Osteoblast (primary cell): ENCODE measurements around the gene CLCN3. TPM values are rescaled to one million over a fixed set of nuclear protein-coding genes. Genes with fewer than 3 reads are reported as not detected.
"Not testable (repeated sequence)": the region's sequence is repeated elsewhere in the genome, so short reads cannot be mapped to it uniquely, and the experiment has no call there.

Experiments
- DNase-seq: peaks from one replicate; pipeline ENCODE4 v3.0.0; 2011; ENCODE audit warnings: low spot score, mixed read lengths; ENCODE audit not compliant: insufficient read length; ENCODE audit errors: missing footprints
- H2AFZ ChIP-seq: 2 replicates; pipeline ENCODE4 v1.6.0; 2011; ENCODE audit warnings: mild to moderate bottlenecking, low read length
- H3K27ac ChIP-seq: 2 replicates; pipeline ENCODE4 v1.5.1; 2011; ENCODE audit warnings: mild to moderate bottlenecking, low read depth, low read length, moderate library complexity
- H3K27me3 ChIP-seq: 2 replicates; pipeline ENCODE4 v1.6.0; 2012; ENCODE audit warnings: mild to moderate bottlenecking, control low read depth, inconsistent platforms, low read length, moderate library complexity; ENCODE audit not compliant: insufficient read depth
- H3K36me3 ChIP-seq: 2 replicates; pipeline ENCODE4 v1.5.1; 2011; ENCODE audit warnings: mild to moderate bottlenecking, low read length, control low read depth, moderate library complexity; ENCODE audit not compliant: insufficient read depth
- H3K4me1 ChIP-seq: 2 replicates; pipeline ENCODE4 v1.5.1; 2011; ENCODE audit warnings: mild to moderate bottlenecking, low read length, control low read depth, moderate library complexity; ENCODE audit not compliant: insufficient read depth
- H3K4me2 ChIP-seq: 2 replicates; pipeline ENCODE4 v1.6.0; 2011; ENCODE audit warnings: mild to moderate bottlenecking, low read length; ENCODE audit not compliant: insufficient read depth
- H3K4me3 ChIP-seq: fragments of 200-600 bp; sonication (generic); 3 replicates; pipeline ENCODE4 v1.5.1; 2012; ENCODE audit warnings: mild to moderate bottlenecking, low read length, inconsistent platforms; ENCODE audit not compliant: insufficient read depth
- H3K79me2 ChIP-seq: 2 replicates; pipeline ENCODE4 v1.6.0; 2012; ENCODE audit warnings: mild to moderate bottlenecking, low read length, control low read depth, inconsistent platforms; ENCODE audit not compliant: insufficient read depth
- H3K9me3 ChIP-seq: 2 replicates; pipeline ENCODE4 v1.5.1; 2011; ENCODE audit warnings: low read depth, low read length, control low read depth
- H4K20me1 ChIP-seq: 2 replicates; pipeline ENCODE4 v1.6.0; 2012; ENCODE audit warnings: mild to moderate bottlenecking, low read length, control low read depth; ENCODE audit not compliant: insufficient read depth
- total RNA-seq: library from RNA; depleted of rRNA; stranded (reverse); fragments of >200 nt; gene quantifications from 2 replicates; pipeline ENCODE4 v1.2.3, GENCODE V29; 2012
- TF ChIP-seq, protein P1 (sequence below): IDR thresholded peaks from 2 replicates; pipeline ENCODE4 v1.5.1; 2011; ENCODE audit warnings: mild to moderate bottlenecking, low read depth, low read length, moderate library complexity; ENCODE audit errors: extremely low read depth

The CLCN3 gene
- 32.2 and 35.9 TPM in 2 replicates for total RNA-seq

DNA sequence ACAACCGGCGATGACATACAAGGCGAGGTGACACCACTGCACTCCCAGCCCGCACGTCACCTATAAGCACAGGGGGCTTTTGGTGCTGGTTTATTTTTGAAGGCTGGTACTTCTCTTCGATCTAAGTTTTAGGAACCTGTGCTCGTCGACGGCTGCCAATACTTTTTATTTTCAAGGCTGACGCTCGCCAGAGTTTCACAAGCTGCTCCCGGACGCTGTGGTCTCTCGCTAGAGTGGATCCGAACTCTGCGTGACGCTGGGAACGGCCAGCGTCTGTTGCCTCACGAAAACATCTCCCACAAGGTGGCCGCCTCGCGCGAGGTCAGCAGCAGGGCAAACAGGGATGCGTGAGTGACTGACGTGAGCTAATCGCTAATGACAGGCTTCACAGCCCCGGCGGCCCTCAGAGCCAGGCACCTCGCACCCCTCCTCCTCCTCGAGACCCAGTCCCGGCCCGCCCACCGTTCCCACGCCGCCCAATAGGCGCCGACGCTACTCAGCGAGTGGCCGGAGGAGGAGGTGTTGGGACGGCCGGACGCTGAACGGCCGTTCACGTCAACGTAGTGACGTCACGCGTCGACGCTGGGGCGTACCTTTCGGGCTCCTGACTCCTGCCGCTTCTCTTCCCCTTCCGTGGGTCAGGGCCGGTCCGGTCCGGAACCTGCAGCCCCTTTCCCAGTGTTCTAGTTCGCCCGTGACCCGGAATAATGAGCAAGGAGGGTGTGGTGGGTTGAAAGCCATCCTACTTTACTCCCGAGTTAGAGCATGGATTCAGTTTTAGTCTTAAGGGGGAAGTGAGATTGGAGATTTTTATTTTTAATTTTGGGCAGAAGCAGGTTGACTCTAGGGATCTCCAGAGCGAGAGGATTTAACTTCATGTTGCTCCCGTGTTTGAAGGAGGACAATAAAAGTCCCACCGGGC, at the start of gene CLCN3:
Gene CLCN3 (plus strand): TSS at position 621 of the 922 bp plus-strand sequence. CDS start 15,351 bp downstream, outside the sequence.
- Histone ChIP-seq H3K9me3 (no peaks in the 10 kb centered on the region), H3K4me2 (peak within 1 kb of the TSS; percentile 97), H2AFZ (peak within 1 kb of the TSS; percentile 98), H3K36me3 (no peaks in the 10 kb centered on the region), H4K20me1 (peaks cover 3% of the 10 kb centered on the region), H3K27me3 (no peaks in the 10 kb centered on the region), H3K4me3 (peak within 1 kb of the TSS; percentile 82), H3K4me1 (peaks cover 22% of the 10 kb centered on the region), H3K79me2 (peaks cover 48% of the 10 kb centered on the region), H3K27ac (peak within 1 kb of the TSS; percentile 99)
- TF ChIP-seq, protein P1, sequence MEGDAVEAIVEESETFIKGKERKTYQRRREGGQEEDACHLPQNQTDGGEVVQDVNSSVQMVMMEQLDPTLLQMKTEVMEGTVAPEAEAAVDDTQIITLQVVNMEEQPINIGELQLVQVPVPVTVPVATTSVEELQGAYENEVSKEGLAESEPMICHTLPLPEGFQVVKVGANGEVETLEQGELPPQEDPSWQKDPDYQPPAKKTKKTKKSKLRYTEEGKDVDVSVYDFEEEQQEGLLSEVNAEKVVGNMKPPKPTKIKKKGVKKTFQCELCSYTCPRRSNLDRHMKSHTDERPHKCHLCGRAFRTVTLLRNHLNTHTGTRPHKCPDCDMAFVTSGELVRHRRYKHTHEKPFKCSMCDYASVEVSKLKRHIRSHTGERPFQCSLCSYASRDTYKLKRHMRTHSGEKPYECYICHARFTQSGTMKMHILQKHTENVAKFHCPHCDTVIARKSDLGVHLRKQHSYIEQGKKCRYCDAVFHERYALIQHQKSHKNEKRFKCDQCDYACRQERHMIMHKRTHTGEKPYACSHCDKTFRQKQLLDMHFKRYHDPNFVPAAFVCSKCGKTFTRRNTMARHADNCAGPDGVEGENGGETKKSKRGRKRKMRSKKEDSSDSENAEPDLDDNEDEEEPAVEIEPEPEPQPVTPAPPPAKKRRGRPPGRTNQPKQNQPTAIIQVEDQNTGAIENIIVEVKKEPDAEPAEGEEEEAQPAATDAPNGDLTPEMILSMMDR: no peak
- peak; percentile 91 for DNase-seq

DNA sequence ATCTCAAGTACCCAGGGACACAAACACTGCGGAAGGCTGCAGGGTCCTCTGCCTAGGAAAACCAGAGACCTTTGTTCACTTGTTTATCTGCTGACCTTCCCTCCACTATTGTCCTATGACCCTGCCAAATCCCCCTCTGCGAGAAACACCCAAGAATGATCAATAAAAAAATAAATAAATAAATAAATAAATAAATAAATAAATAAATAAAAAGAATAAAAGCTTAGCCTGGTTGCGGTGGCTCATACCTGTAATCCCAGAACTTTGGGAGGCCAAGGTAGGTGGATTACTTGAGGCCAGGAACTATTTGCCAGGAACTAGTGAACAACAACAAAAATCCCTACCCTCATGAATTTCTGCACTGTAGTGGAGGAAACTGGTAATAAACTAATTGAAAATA, 49.4 kb upstream of the CLCN3 start:
- H3K9me3 ChIP-seq, H3K4me1 ChIP-seq, H4K20me1 ChIP-seq, H3K4me2 ChIP-seq, H3K4me3 ChIP-seq, H3K27ac ChIP-seq, H3K36me3 ChIP-seq, H3K27me3 ChIP-seq, H3K79me2 ChIP-seq, H2AFZ ChIP-seq, DNase-seq: not testable (repeated sequence)

DNA sequence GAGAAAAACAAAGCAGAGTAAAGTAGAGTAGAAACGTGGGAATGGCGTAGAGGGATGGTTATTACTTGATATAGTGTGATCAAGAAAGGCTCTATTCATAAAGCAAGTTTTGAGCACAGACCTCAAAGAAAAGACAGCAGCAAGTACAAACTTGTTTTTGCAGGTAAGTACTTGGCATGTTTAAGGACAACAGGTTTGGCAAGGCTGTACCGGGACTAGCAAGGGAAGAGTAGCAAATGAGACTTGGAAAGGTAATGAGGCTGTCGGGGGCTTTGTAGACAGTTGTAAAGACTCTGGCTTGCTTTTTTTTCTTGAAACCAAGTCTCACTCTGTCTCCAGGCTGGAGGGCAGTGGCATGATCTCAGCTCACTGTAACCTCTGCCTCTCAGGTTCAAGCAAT, 48.9 kb upstream of the CLCN3 start:
- Histone ChIP-seq H3K36me3 (no peaks in the 10 kb centered on the region), H3K27ac (no peak overlapping the region), H4K20me1 (no peaks in the 10 kb centered on the region), H3K4me2 (no peak overlapping the region), H3K4me3 (no peak overlapping the region), H3K27me3 (no peaks in the 10 kb centered on the region), H3K9me3 (no peaks in the 10 kb centered on the region), H3K4me1 (peaks cover 3% of the 10 kb centered on the region), H3K79me2 (no peaks in the 10 kb centered on the region), H2AFZ (no peak overlapping the region)
- TF ChIP-seq, protein P1: no peak
- DNase-seq: no peak

DNA sequence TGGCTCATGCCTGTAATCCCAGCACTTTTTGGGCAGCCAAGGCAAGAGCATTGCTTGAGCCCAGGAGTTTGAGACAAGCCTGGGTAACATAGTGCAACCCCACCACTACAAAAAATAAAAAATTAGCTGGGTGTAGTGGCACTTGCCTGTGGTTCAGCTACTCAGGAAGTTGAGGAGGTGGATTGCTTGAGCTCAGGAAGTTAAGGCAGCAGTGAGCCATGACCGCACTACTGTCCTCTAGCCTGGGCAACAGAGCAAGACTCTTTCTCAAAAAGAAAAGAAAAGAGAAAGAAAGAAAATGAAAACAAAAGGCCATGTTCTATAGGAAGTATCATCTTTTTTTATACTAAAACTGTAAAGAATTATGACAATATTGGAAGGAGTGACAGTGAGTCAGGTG, 46.5 kb upstream of the CLCN3 start:
- Histone ChIP-seq H3K9me3 (no peaks in the 10 kb centered on the region), H3K79me2 (no peaks in the 10 kb centered on the region), H3K4me3 (no peak overlapping the region), H2AFZ (no peak overlapping the region), H3K27ac (no peak overlapping the region), H4K20me1 (no peaks in the 10 kb centered on the region), H3K4me1 (no peaks in the 10 kb centered on the region), H3K36me3 (no peaks in the 10 kb centered on the region), H3K27me3 (no peaks in the 10 kb centered on the region), H3K4me2 (no peak overlapping the region)
- no peak for DNase-seq
- TF ChIP-seq, protein P1: no peak
